Ishikawa (cell line): ENCODE results near the gene S100A6.

Experiments
- CREB1 ChIP-seq: IDR thresholded peaks from 2 replicates; pipeline ENCODE4 v1.6.1; 2012; ENCODE audit warnings: low read depth
- EGR1 ChIP-seq: IDR thresholded peaks from 2 replicates; pipeline ENCODE4 v1.6.1; 2012
- EP300 ChIP-seq: IDR thresholded peaks from 2 replicates; pipeline ENCODE4 v1.6.1; 2012; ENCODE audit warnings: borderline replicate concordance
- FOXM1 ChIP-seq: IDR thresholded peaks from 2 replicates; pipeline ENCODE4 v1.6.1; 2012; ENCODE audit warnings: low read depth, borderline replicate concordance
- NFIC ChIP-seq: IDR thresholded peaks from 2 replicates; pipeline ENCODE4 v1.6.1; 2012
- RAD21 ChIP-seq: IDR thresholded peaks from 2 replicates; pipeline ENCODE4 v1.6.1; 2012; ENCODE audit warnings: low read depth
- TAF1 ChIP-seq: IDR thresholded peaks from 2 replicates; pipeline ENCODE4 v1.6.1; 2012; ENCODE audit warnings: low read depth, mild to moderate bottlenecking
- TEAD4 ChIP-seq: IDR thresholded peaks from 2 replicates; pipeline ENCODE4 v1.6.1; 2012
- YY1 ChIP-seq: IDR thresholded peaks from 2 replicates; pipeline ENCODE4 v1.6.1; 2012; ENCODE audit warnings: low read depth
- TF ChIP-seq, protein P1 (sequence below): IDR thresholded peaks from 2 replicates; pipeline ENCODE4 v1.6.1; 2012

- TF ChIP-seq EP300: no peak
- no peak for TF ChIP-seq NFIC
- TF ChIP-seq, protein P1, sequence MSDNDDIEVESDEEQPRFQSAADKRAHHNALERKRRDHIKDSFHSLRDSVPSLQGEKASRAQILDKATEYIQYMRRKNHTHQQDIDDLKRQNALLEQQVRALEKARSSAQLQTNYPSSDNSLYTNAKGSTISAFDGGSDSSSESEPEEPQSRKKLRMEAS: no peak
- TF ChIP-seq FOXM1: no peak
- no peak for TF ChIP-seq YY1
- TF ChIP-seq TEAD4: no peak
- TF ChIP-seq CREB1: no peak
- TF ChIP-seq EGR1: no peak
- no peak for TF ChIP-seq TAF1
- TF ChIP-seq RAD21: no peak
Observed at GRCh38 chr1:153550827-153551500, 15.2 kb upstream of the S100A6 start.
